NCI-H2081 treated with DMSO at 0.1 percent for 48 hours (cell line): ENCODE results near the gene LRP2BP.
A peak's percentile ranks its signal among the peaks of the same experiment; 100 is the strongest.
"Not testable (repeated sequence)": the region's sequence is repeated elsewhere in the genome, so short reads cannot be mapped to it uniquely, and the experiment has no call there.

ENCODE experiments used
- DNase-seq: peaks from one replicate; lab custom pipeline; 2025; lab: John Stamatoyannopoulos, UW

The LRP2BP gene

DNA sequence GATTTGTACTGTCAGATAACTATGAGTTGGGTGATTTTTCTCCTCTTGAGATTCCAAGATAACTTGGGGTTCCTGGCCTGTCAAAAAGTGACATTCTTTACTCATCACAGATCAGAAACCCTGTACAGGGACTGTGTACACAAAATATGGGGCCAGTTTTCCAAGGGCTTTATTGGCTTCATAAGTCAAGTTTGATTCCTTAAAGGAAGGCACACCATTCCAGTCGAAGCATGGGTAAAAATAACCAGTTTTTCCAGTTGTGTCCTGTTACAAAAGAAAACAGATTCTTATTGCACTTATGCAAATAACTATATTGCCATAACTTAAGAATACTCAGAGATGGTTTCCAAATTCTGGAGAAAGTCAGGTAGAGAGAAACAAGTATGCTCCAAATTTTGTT lies 70.0 kb downstream of the LRP2BP start:
- DNase-seq: not testable (repeated sequence)

DNA sequence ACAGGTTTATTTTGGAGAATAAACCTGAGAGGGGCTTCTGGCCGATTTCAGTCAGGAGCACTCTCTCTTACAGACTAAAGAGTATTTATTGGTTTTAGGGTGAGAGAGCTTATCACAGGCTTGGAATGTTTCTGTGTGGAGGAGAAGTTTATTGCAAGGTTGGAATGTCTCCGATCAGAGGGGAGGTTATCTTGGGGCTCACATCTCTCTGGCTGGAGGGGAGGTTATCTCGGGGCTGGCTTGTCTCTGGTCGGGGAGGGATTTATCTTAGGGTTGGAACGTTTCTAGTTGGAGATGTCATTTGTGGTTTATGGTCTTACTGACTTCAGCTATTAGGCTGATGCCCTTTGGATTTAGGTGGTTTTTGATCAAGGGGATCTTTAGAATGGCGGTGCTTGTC lies 71.4 kb downstream of the LRP2BP start:
- not testable (repeated sequence) for DNase-seq

DNA sequence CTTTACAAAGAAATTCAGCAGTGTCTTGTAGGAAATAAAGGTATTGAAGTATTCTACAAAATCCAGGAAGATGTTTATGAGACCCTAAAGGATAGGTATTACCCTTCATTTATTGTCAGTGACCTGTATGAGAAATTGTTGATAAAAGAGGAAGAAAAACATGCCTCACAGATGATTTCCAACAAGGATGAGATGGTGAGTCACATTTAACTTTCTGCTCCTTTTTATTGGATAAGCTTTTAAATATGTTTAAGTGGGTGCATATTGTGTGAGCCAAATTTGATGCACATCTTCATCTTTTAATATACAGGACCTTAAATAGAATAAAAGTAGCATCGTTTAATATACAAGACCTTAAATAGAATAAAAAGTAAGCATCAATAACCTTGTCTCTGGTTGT lies 72.1 kb downstream of the LRP2BP start:
- DNase-seq: no peak

DNA sequence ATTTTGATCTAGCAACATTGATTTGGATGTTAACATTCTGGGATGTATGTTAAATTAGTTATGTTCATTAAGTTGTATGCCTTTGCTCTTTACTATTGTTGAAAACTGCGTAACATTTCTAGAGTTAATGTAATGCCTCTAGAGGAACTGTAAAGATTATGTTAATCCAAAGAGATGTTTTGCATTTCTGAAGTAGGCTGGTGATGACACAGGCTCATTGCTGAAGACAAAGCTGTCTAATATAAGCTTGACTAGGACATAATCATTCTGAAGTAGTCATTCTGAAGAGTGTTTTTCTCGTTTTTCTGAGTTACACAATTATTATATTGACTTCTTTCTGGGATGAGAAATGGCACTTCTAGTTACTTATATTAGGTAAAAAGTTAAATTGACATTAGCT lies 72.9 kb downstream of the LRP2BP start:
- DNase-seq: no peak

DNA sequence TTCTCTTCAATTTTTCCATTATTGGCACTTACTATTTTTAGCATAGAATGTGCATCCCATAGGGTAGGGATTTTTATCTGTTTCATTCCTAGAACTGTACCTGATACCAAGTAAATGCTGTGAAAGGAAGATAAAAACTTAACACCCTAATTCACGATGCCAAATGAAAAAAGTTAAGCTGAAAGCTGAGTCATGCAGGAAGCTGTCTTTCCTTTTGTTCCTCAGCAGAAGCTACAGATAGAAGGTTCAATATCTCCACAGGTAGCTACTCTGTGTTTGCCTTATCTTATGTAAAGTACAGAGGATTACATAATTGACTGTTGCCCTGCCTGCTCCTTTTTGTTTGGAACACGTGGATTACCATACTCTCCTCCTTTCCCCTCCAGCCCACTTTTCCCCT lies 77.0 kb downstream of the LRP2BP start:
- DNase-seq: peak; percentile 2

DNA sequence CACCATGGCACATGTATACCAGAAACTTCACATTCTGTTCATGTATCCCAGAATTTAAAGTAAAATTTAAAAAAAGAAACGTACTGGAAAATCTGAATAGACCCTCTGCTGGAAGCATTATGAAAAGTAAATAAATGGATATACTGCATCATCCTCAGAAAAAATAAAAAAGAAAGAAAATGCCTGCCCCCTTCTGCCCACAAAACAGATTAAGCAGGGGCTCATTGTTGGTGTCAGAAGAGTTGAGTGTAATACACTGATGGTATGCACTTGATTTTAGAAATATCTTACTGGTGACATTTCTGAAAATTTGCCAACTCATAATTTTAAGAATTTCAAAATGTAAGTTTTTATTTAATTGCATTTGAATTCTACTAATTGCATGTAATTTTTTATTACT lies 77.8 kb downstream of the LRP2BP start:
- no peak for DNase-seq

DNA sequence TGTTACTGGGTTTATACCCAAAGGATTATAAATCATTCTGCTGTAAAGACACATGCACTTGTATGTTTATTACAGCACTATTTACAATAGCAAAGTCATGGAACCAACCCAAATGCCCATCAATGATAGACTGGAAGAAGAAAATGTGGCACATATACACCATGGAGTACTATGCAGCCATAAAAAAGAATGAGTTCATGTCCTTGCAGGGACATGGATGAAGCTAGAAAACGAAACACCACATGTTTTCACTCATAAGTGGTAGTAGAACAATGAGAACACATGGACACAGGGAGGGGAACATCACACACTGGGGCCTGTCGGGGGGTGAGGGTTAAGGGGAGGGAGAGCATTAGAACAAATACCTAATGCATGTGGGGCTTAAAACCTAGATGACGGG lies 78.3 kb downstream of the LRP2BP start:
- not testable (repeated sequence) for DNase-seq
